NCI-H748 treated with DMSO at 0.1 percent for 48 hours (cell line): ENCODE data around the gene TMC6.

ENCODE experiments used
- DNase-seq: peaks from one replicate; lab custom pipeline; 2025; lab: John Stamatoyannopoulos, UW

The TMC6 gene

GRCh38 chr17:78137392-78138203 is 9.0 kb upstream of the TMC6 start:
- DNase-seq = no peak

GRCh38 chr17:78135858-78136500 is 7.4 kb upstream of the TMC6 start:
- no peak for DNase-seq

- DNase-seq = no peak
These were observed 6.4 kb upstream of the TMC6 start for GRCh38 chr17:78134899-78135385.

- peak; percentile 38 for DNase-seq
These were observed 5.7 kb upstream of the TMC6 start for GRCh38 chr17:78133971-78134898.

- no peak for DNase-seq
These were observed 4.8 kb upstream of the TMC6 start for GRCh38 chr17:78133179-78133951.

GRCh38 chr17:78132767-78133178 is 4.2 kb upstream of the TMC6 start:
- no peak for DNase-seq

GRCh38 chr17:78132084-78132676 is 3.6 kb upstream of the TMC6 start:
- no peak for DNase-seq

- no peak for DNase-seq
These were observed 2.9 kb upstream of the TMC6 start for GRCh38 chr17:78131172-78132083.

GRCh38 chr17:78130437-78131101 is 2.0 kb upstream of the TMC6 start, which contains the start of gene TMC8:
TMC8 (plus strand) TSS chr17:78130771; CDS start chr17:78131589, 818 bp downstream.
- no peak for DNase-seq

GRCh38 chr17:78130090-78130436 is 1.5 kb upstream of the TMC6 start:
- no peak for DNase-seq

GRCh38 chr17:78129351-78130089 is 965 bp upstream of the TMC6 start:
- no peak for DNase-seq

GRCh38 chr17:78127888-78128550 is 536 bp downstream of the TMC6 start:
- DNase-seq = no peak

- no peak for DNase-seq
These were observed 1.2 kb downstream of the TMC6 start for GRCh38 chr17:78127239-78127887.

GRCh38 chr17:78126895-78127238 is 1.7 kb downstream of the TMC6 start:
- no peak for DNase-seq

GRCh38 chr17:78125976-78126894 is 2.3 kb downstream of the TMC6 start:
- DNase-seq = no peak

GRCh38 chr17:78125138-78125913 is 3.2 kb downstream of the TMC6 start:
- no peak for DNase-seq
